RWPE1 (cell line): ENCODE measurements around the gene GPATCH8.

ENCODE experiments used
- CTCF ChIA-PET: fragments of 350-600 bp; sonication (Branson Sonifier 250); formaldehyde crosslinking; extraction: SDS; loops from one replicate; lab custom pipeline; 2021; lab: Yijun Ruan, JAX
- POLR2A ChIA-PET: fragments of 400-600 bp; formaldehyde crosslinking; extraction: SDS; loops from one replicate; lab custom pipeline; 2020; ENCODE audit warnings: antibody characterized with exemption; ENCODE audit not compliant: low non-redundant PET; lab: Yijun Ruan, JAX
- DNase-seq: peaks from one replicate; pipeline ENCODE4 v3.0.0; 2012; ENCODE audit warnings: low spot score
- H3K27ac ChIP-seq: fragments of 450-650 bp; 2 replicates; pipeline ENCODE4 v1.5.1; 2017
- CTCF ChIP-seq: fragments of 450-650 bp; conservative IDR thresholded peaks from 2 replicates; pipeline ENCODE4 v1.5.1; 2017; ENCODE audit warnings: low read depth, mild to moderate bottlenecking

Gene GPATCH8

DNA sequence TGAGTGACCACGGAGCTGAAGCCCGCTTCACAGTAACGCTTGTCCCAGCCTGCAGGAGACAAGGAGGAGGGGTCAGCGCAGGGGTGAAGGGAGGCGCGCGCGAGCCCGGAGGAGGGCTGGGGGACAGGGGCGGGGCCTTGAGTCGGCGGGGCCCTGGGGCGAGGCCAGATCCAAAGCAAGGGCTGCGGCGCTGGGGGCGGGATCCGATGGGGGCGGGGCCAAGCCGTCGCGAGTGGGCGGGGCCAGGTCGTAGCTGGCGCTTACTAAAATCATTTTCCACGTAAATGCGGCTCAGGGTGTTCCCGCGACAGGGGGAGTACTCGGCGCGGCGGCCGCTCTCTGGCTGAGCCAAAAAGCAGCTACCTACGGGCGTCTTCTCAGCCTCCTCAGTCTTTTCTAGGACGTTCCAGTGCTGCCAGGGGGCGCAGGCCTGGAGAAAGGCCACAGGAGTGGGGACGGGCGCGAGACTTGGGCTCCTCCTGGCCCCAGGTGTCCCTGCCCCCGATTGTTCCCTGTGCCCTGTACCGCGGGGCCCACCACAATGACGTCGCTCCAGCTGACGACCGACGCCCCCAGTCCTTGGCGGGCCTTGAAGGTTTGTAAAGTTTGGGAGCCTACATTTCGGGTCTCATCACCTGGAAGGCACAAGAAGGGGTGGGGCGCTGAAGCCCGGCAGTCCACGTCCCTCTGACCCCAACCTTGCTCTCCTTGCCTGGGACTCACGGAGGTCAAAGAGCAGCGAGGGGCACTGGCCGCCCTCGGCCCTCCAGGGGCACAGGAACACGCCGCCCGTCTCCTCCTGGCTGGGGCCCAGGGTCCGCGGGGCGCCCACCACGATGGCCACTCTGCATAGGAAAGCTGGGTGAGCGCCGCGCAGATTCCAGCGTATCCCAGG, 117.7 kb downstream of the GPATCH8 start:
- H3K27ac ChIP-seq, result peak overlapping the region; percentile 51
- POLR2A ChIA-PET, result no interaction called here
- DNase-seq, result peak; percentile 82
- CTCF ChIA-PET, result interaction anchor here (0.6 to 1.0 kb wide), 4 partner anchors 13 to 507 kb away, joined by 3 to 5 read pairs (median 4); partner anchors contain the start of gene FAM171A2
- TF ChIP-seq CTCF, result 0 out of 2 replicates have a peak, but pooled peaks have one; percentile 16

DNA sequence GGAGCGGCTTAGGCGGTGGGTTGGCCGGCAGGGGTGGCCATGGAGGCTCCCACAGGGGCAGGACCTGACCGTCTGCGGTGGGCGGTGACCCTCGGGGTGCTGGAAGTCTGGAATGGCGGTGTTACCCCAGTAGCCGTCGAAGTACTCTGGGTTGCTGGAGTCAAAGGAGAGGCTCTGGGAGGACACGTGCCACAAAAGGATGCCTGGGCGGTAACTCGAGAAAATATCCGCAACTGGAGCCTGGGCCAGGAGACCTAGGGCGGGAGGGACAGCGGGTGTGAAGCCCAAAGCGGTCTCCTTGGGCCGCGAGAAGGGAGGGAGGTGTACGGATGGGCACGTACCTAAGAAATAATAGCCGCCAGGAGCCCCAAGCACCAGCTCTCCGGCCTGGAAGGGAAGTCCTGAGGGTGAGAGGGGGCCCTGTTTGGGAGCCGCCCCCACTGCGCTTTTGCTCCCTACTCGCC, 118.4 kb downstream of the GPATCH8 start:
- peak overlapping the region; percentile 51 for H3K27ac ChIP-seq
- peak; percentile 13 for DNase-seq
- no peak for TF ChIP-seq CTCF
- POLR2A ChIA-PET, result no interaction called here
- CTCF ChIA-PET, result interaction anchor here (0.6 to 1.0 kb wide), 3 partner anchors 12 to 139 kb away, joined by 3 to 4 read pairs (median 3); partner anchors contain the start of gene FAM171A2

GRCh38 chr17:44384281-44384822, 118.9 kb downstream of the GPATCH8 start:
- TF ChIP-seq CTCF, result no peak
- H3K27ac ChIP-seq, result peak overlapping the region; percentile 51
- POLR2A ChIA-PET, result no interaction called here
- CTCF ChIA-PET, result interaction anchor here (1.0 kb wide), 1 partner anchor 21 kb away, joined by 4 read pairs; the partner anchor contains the start of gene FAM171A2
- no peak for DNase-seq

- H3K27ac ChIP-seq, result no peak overlapping the region
- no peak for TF ChIP-seq CTCF
- ChIA-PET CTCF (no interaction called here), POLR2A (no interaction called here)
- no peak for DNase-seq
Measured at GRCh38 chr17:44383861-44384260, 119.3 kb downstream of the GPATCH8 start.

GRCh38 chr17:44383363-44383762, 119.8 kb downstream of the GPATCH8 start:
- no peak for DNase-seq
- ChIA-PET POLR2A (no interaction called here), CTCF (no interaction called here)
- TF ChIP-seq CTCF, result no peak
- H3K27ac ChIP-seq, result no peak overlapping the region

GRCh38 chr17:44382917-44383316, 120.3 kb downstream of the GPATCH8 start:
- no peak for DNase-seq
- ChIA-PET CTCF (no interaction called here), POLR2A (no interaction called here)
- H3K27ac ChIP-seq, result no peak overlapping the region
- no peak for TF ChIP-seq CTCF
